Endothelial cell (in vitro differentiated cells): ENCODE measurements around the gene HOXB3. TPM values are rescaled to one million over a fixed set of nuclear protein-coding genes. Genes with fewer than 3 reads are reported as not detected.

Experiments used
- DNase-seq: peaks from one replicate; pipeline ENCODE4 v3.0.0; 2021; ENCODE audit warnings: low spot score
- H3K27ac Mint-ChIP-seq: one replicate; pipeline ENCODE4 v1.8.0; 2021; ENCODE audit warnings: mixed read lengths, inconsistent platforms; ENCODE audit not compliant: unreplicated experiment
- H3K27me3 Mint-ChIP-seq: one replicate; pipeline ENCODE4 v1.8.0; 2021; ENCODE audit warnings: mild to moderate bottlenecking, moderate library complexity, mixed read lengths, inconsistent platforms; ENCODE audit not compliant: unreplicated experiment
- H3K36me3 Mint-ChIP-seq: one replicate; pipeline ENCODE4 v1.8.0; 2021; ENCODE audit warnings: mild to moderate bottlenecking, low read depth, mixed read lengths, inconsistent platforms; ENCODE audit not compliant: unreplicated experiment
- H3K4me1 Mint-ChIP-seq: one replicate; pipeline ENCODE4 v1.8.0; 2021; ENCODE audit warnings: mild to moderate bottlenecking, mixed read lengths, inconsistent platforms; ENCODE audit not compliant: unreplicated experiment
- H3K4me3 Mint-ChIP-seq: one replicate; pipeline ENCODE4 v1.8.0; 2021; ENCODE audit warnings: mild to moderate bottlenecking, mixed read lengths, inconsistent platforms; ENCODE audit not compliant: unreplicated experiment
- H3K9me3 Mint-ChIP-seq: one replicate; pipeline ENCODE4 v1.8.0; 2021; ENCODE audit warnings: mixed read lengths, inconsistent platforms; ENCODE audit not compliant: unreplicated experiment
- total RNA-seq: library from RNA; stranded (reverse); fragmentation: NEBNext Ultra II Directional; extraction: Animal tissue kit (Norgen Biotek cat#: 25700); gene quantifications from one replicate; pipeline ENCODE4 v1.2.1, GENCODE V29; 2021; ENCODE audit not compliant: unreplicated experiment
- TF ChIP-seq, protein P1 (sequence below): fragments of 200-600 bp; sonication (generic); IDR thresholded peaks from one replicate; pipeline ENCODE4 v1.5.0; 2021; ENCODE audit warnings: antibody characterized with exemption; ENCODE audit not compliant: unreplicated experiment

Gene HOXB3
- total RNA-seq, 1 donor from 2014 or later, result 17.7 TPM

DNA sequence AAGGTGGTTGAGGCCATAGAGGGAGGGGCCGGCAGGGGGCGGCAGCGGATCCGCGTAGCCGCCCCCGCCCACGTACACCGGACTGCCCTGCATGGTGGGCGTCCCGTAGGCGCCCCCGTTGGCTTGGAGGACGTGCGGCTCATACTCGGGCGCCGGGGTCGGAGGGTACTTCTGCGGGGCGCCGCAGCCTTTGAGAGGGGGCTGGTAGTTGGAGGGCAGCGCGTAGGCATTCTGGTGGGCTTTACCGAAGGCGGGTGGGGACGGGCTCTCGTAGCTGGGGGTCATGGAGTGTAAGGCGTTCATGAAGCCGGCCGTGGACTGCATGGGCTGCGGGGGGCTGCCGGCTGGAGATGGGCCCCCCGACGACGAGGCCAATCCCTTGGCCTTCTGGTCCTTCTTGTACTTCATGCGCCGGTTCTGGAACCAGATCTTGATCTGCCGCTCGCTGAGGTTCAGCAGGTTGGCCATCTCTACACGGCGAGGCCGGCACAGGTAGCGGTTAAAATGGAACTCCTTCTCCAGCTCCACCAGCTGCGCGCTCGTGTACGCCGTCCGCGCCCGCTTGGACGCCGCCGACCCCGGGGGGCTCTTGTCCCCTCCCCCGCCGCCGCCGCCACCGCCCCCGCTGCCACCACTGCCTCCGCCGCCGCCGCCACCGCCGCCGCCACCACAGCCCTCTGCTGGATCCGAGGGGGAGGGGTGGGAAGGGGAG is 39.4 kb downstream of the HOXB3 start:
- Mint-ChIP-seq H3K4me3 (no peak overlapping the region), H3K9me3 (no peaks in the 10 kb centered on the region), H3K36me3 (peaks cover 27% of the 10 kb centered on the region), H3K27ac (no peak overlapping the region), H3K4me1 (peaks cover 53% of the 10 kb centered on the region), H3K27me3 (peaks cover 27% of the 10 kb centered on the region)
- TF ChIP-seq, protein P1, sequence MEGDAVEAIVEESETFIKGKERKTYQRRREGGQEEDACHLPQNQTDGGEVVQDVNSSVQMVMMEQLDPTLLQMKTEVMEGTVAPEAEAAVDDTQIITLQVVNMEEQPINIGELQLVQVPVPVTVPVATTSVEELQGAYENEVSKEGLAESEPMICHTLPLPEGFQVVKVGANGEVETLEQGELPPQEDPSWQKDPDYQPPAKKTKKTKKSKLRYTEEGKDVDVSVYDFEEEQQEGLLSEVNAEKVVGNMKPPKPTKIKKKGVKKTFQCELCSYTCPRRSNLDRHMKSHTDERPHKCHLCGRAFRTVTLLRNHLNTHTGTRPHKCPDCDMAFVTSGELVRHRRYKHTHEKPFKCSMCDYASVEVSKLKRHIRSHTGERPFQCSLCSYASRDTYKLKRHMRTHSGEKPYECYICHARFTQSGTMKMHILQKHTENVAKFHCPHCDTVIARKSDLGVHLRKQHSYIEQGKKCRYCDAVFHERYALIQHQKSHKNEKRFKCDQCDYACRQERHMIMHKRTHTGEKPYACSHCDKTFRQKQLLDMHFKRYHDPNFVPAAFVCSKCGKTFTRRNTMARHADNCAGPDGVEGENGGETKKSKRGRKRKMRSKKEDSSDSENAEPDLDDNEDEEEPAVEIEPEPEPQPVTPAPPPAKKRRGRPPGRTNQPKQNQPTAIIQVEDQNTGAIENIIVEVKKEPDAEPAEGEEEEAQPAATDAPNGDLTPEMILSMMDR, result peak; percentile 56
- no peak for DNase-seq

DNA sequence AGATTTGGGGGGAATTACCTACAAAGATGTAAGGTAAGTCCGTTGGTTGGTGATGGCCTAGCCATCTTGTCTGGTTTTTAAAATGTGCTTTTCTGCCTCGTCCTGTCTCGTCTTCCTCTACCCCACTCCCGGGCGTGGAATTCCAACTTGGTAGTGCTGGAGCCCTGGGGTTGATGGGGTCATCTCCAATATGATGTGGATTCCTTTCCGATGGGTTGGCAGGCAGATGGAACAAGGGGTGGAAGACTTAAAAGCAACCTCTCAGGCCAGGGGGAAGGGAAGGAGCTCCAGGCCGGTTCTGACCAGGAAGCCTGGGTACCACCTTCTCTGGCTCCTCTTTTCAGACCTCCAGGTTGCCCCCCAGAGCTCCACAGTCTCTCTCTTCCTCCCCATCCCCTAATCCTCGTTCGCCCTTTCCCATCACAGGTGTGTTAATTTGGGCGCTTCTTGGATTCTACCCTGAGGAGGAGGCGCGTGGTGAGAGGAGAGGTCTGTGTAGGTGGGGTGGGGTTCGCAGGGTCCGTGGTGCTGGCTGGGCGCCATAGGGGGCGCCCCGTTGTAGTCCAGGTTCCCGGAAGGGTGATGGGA is 40.0 kb downstream of the HOXB3 start:
- DNase-seq, result no peak
- H3K4me3 Mint-ChIP-seq, result peak overlapping the region; percentile 37
- peaks cover 27% of the 10 kb centered on the region for H3K27me3 Mint-ChIP-seq
- H3K9me3 Mint-ChIP-seq, result no peaks in the 10 kb centered on the region
- H3K27ac Mint-ChIP-seq, result no peak overlapping the region
- H3K4me1 Mint-ChIP-seq, result peaks cover 56% of the 10 kb centered on the region
- H3K36me3 Mint-ChIP-seq, result peaks cover 23% of the 10 kb centered on the region
- TF ChIP-seq, protein P1, result no peak

DNA sequence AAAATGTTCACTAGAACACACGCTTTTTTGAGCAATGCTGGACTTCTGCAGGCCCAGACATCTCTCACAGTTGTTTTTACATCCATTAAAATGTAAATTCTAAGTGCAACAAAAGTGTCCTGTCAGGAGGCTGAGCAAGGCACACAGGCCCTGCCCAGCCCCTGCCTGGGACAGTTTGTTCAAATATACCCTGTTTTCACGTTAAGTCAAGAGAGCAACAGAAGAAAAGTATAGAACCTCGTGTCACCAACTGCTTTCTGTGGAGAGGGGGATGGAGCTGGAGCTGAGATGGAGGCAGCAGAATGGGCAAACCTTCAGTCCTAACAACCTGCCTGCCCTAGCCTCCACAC is 40.8 kb downstream of the HOXB3 start:
- Mint-ChIP-seq H3K4me3 (peak overlapping the region; percentile 62), H3K4me1 (peaks cover 53% of the 10 kb centered on the region), H3K27me3 (peaks cover 26% of the 10 kb centered on the region), H3K27ac (no peak overlapping the region), H3K9me3 (no peaks in the 10 kb centered on the region), H3K36me3 (peaks cover 21% of the 10 kb centered on the region)
- TF ChIP-seq, protein P1, result no peak
- DNase-seq, result no peak

DNA sequence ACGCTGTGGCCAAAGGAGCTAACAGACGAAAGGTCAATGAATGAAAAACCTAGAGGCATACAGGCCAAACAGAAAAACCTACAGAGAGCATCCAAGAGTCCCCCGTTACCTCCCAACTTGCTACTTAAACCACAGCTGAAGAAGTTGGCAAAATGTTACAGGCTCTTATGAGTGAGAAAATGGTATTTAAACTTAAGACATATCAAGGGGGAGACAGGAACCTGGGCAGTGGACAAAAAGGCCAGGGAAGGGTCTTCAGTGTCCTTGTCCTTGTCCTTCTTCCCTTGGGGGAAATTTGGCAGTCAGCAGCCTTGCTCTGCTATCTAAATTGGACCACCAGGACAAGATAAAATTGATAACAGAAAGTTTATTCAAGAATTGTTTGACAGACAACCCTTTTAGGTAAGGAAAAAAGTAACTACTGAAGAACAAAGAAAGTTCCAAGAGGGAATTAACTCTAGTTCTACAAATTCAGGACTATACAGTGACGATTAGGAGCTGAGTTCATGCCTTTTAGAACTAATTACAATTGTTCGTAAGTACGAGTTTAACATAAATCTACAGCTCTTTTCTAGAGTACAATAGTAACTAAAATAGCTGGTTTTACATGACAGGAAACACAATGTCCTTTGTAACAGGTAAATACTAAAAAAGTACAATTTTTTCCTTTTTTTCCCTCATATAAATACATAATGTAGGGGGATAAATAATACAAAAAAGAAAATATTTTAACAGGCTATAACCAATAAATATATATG is 41.3 kb downstream of the HOXB3 start:
- Mint-ChIP-seq H3K9me3 (no peaks in the 10 kb centered on the region), H3K27ac (no peak overlapping the region), H3K27me3 (peaks cover 24% of the 10 kb centered on the region), H3K36me3 (peaks cover 23% of the 10 kb centered on the region), H3K4me1 (peaks cover 54% of the 10 kb centered on the region), H3K4me3 (no peak overlapping the region)
- TF ChIP-seq, protein P1, result no peak
- DNase-seq, result no peak
